SK-N-MC (cell line): ENCODE results near the gene GARIN5A.

ENCODE experiments used
- DNase-seq: peaks from one replicate; pipeline ENCODE4 v3.0.0-alpha.2; 2011; ENCODE audit warnings: low read depth, low spot score
- H3K27ac ChIP-seq: fragments of 200-600 bp; sonication (generic); 2 replicates; pipeline ENCODE4 v1.5.1; 2016; ENCODE audit warnings: mixed run types
- H3K36me3 ChIP-seq: fragments of 200-600 bp; sonication (generic); 2 replicates; pipeline ENCODE4 v1.6.1; 2017; ENCODE audit warnings: antibody characterized with exemption, low read length, mixed read lengths; ENCODE audit not compliant: insufficient read depth
- H3K4me3 ChIP-seq: fragments of 200-600 bp; sonication (generic); 2 replicates; pipeline ENCODE4 v1.5.1; 2016
- H3K9ac ChIP-seq: fragments of 200-600 bp; sonication (generic); 2 replicates; pipeline ENCODE4 v1.8.0; 2017; ENCODE audit warnings: mixed run types, mixed read lengths; ENCODE audit not compliant: insufficient read length
- H3K9me3 ChIP-seq: fragments of 200-600 bp; sonication (generic); 2 replicates; pipeline ENCODE4 v1.6.1; 2017; ENCODE audit warnings: low read depth, mild to moderate bottlenecking, antibody characterized with exemption, low read length, moderate library complexity, mixed read lengths
- EZH2 ChIP-seq: fragments of 200-600 bp; sonication (generic); IDR thresholded peaks from one replicate; pipeline ENCODE4 v1.6.1; 2017; ENCODE audit warnings: antibody characterized with exemption
- FOXP2 ChIP-seq: optimal IDR thresholded peaks from 2 replicates; pipeline ENCODE3; 2011; ENCODE audit warnings: mild to moderate bottlenecking, moderate library complexity; ENCODE audit not compliant: insufficient read depth; ENCODE audit errors: extremely low read length, control extremely low read depth
- POLR2AphosphoS5 ChIP-seq: IDR thresholded peaks from 2 replicates; pipeline ENCODE4 v1.6.1; 2012; ENCODE audit warnings: mild to moderate bottlenecking, low read depth, low read length, borderline replicate concordance

GARIN5A gene

GRCh38 chr19:50501186-50501567 is 24.5 kb upstream of the GARIN5A start:
- no peak for DNase-seq

GRCh38 chr19:50500753-50501151 is 24.1 kb upstream of the GARIN5A start:
- no peaks in the 10 kb centered on the region for H3K9me3 ChIP-seq
- H3K27ac ChIP-seq: no peak overlapping the region
- no peak for DNase-seq
- H3K4me3 ChIP-seq: no peak overlapping the region
- no peak for TF ChIP-seq FOXP2
- TF ChIP-seq EZH2: no peak
- TF ChIP-seq POLR2AphosphoS5: no peak
- no peaks in the 10 kb centered on the region for H3K36me3 ChIP-seq
- H3K9ac ChIP-seq: no peak overlapping the region

More at GRCh38 chr19:50501186-50501567, 24.5 kb upstream of the GARIN5A start:
- H3K36me3 ChIP-seq: no peaks in the 10 kb centered on the region
- H3K9ac ChIP-seq: no peak overlapping the region
- H3K27ac ChIP-seq: no peak overlapping the region
- no peak overlapping the region for H3K4me3 ChIP-seq
- H3K9me3 ChIP-seq: no peaks in the 10 kb centered on the region
- no peak for TF ChIP-seq EZH2
- TF ChIP-seq FOXP2: no peak
- TF ChIP-seq POLR2AphosphoS5: no peak

- H3K4me3 ChIP-seq: no peak overlapping the region
- TF ChIP-seq EZH2 (no peak), POLR2AphosphoS5 (no peak), FOXP2 (no peak)
- no peaks in the 10 kb centered on the region for H3K36me3 ChIP-seq
- H3K9ac ChIP-seq: no peak overlapping the region
- no peaks in the 10 kb centered on the region for H3K9me3 ChIP-seq
- no peak overlapping the region for H3K27ac ChIP-seq
- no peak for DNase-seq
Measured at GRCh38 chr19:50500060-50500752, 23.6 kb upstream of the GARIN5A start.

- H3K9me3 ChIP-seq: no peaks in the 10 kb centered on the region
- no peak for TF ChIP-seq FOXP2
- no peak overlapping the region for H3K27ac ChIP-seq
- H3K9ac ChIP-seq: no peak overlapping the region
- no peak overlapping the region for H3K4me3 ChIP-seq
- DNase-seq: no peak
- no peaks in the 10 kb centered on the region for H3K36me3 ChIP-seq
Measured at GRCh38 chr19:50498219-50499056, 21.8 kb upstream of the GARIN5A start.

GRCh38 chr19:50497022-50497405 is 20.4 kb upstream of the GARIN5A start:
- TF ChIP-seq EZH2 (no peak), FOXP2 (no peak)
- Histone ChIP-seq H3K36me3 (no peaks in the 10 kb centered on the region), H3K9me3 (no peaks in the 10 kb centered on the region), H3K4me3 (no peak overlapping the region), H3K27ac (no peak overlapping the region), H3K9ac (no peak overlapping the region)
- DNase-seq: no peak

GRCh38 chr19:50496189-50497021 is 19.8 kb upstream of the GARIN5A start:
- H3K4me3 ChIP-seq: no peak overlapping the region
- no peak overlapping the region for H3K9ac ChIP-seq
- no peak for TF ChIP-seq FOXP2
- no peak for TF ChIP-seq EZH2
- TF ChIP-seq POLR2AphosphoS5: no peak
- H3K36me3 ChIP-seq: no peaks in the 10 kb centered on the region
- H3K27ac ChIP-seq: no peak overlapping the region
- H3K9me3 ChIP-seq: no peaks in the 10 kb centered on the region
- no peak for DNase-seq

GRCh38 chr19:50495020-50495531 is 18.4 kb upstream of the GARIN5A start:
- Histone ChIP-seq H3K27ac (no peak overlapping the region), H3K9me3 (no peaks in the 10 kb centered on the region), H3K9ac (no peak overlapping the region), H3K4me3 (no peak overlapping the region), H3K36me3 (no peaks in the 10 kb centered on the region)
- DNase-seq: no peak
- TF ChIP-seq FOXP2: no peak
- no peak for TF ChIP-seq POLR2AphosphoS5
- no peak for TF ChIP-seq EZH2
